GM21825 (cell line): ENCODE results near the gene RUSC2.
"Not testable (repeated sequence)": the region's sequence is repeated elsewhere in the genome, so short reads cannot be mapped to it uniquely, and the experiment has no call there.

Experiments
- ATAC-seq: cut with Tn5 transposase; IDR thresholded peaks from one replicate; pipeline ENCODE4 v1.9.1; 2021; ENCODE audit warnings: mild to moderate bottlenecking, moderate library complexity; ENCODE audit not compliant: unreplicated experiment

The RUSC2 gene

GRCh38 chr9:35519692-35520363 is 29.9 kb downstream of the RUSC2 start:
- ATAC-seq, result no peak

- ATAC-seq, result no peak
Measured at GRCh38 chr9:35520364-35520710, 30.4 kb downstream of the RUSC2 start.

- ATAC-seq, result no peak
Measured at GRCh38 chr9:35521708-35522107, 31.8 kb downstream of the RUSC2 start.

- ATAC-seq, result no peak
Measured at GRCh38 chr9:35522187-35522586, 32.3 kb downstream of the RUSC2 start.

- ATAC-seq, result no peak
Measured at GRCh38 chr9:35522700-35523099, 32.8 kb downstream of the RUSC2 start.

- ATAC-seq, result not testable (repeated sequence)
Measured at GRCh38 chr9:35523556-35523955, 33.6 kb downstream of the RUSC2 start.

- no peak for ATAC-seq
Measured at GRCh38 chr9:35526087-35526801, 36.3 kb downstream of the RUSC2 start.

- ATAC-seq, result no peak
Measured at GRCh38 chr9:35529161-35529823, 39.4 kb downstream of the RUSC2 start.

- no peak for ATAC-seq
Measured at GRCh38 chr9:35533398-35533797, 43.5 kb downstream of the RUSC2 start.

- not testable (repeated sequence) for ATAC-seq
Measured at GRCh38 chr9:35534921-35535320, 45.0 kb downstream of the RUSC2 start.

GRCh38 chr9:35537913-35538312 is 48.0 kb downstream of the RUSC2 start:
- no peak for ATAC-seq

GRCh38 chr9:35538361-35539234 is 48.7 kb downstream of the RUSC2 start:
- ATAC-seq, result no peak
